ENCODE measurements around the gene TMEM141. TPM values are rescaled to one million over a fixed set of nuclear protein-coding genes. Genes with fewer than 3 reads are reported as not detected.

TMEM141 gene
- polyA plus RNA-seq, 1 of the 3 experiments (the other 2 are of a cell fraction) = 112 TPM

DNA sequence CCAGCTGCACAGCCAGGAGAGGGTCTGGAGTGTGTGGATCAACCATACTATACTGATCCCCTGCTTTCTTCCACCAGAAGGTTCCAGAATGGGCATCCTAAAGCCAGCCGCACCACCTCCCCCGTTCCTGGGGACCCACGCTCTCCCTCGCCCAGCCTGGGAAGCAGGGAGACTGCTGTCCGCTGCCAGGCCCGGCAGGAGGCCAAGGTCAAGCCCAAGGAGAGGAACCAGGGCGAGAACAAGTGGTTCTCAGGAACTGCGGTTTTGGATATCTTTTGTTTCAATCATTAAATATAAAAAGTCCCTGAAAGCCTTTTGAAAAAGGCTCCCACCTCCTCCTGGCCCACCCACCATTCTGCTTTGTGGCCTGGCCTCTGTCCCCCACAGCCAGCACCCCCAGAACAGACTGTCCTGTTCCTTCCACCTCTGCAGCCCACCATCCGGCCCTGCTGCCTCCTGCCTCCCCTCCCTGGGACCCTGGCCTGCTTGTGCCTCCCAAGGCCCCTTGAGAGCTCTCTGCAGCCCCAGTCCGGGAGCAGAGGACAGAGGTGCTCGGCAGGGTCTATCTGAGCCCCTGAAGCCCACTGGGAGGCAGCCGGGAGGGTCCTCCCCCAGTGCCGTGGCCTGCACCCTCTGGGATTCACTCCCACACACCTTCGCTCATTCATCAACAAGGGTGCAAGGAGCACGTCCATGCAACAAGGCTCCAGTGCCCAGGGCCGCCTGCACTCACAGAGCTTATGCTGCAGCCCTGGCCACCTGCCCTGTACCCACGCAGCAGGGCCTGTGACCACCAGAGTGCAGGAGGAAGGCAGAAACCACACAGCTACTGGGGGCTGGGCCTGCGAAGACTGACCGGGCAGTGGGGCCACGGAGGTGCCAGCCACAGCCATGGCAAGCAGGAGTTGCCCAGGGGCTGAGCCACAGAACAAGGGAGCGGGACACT is 42.2 kb upstream of the TMEM141 start:
- Histone ChIP-seq H3K27ac (ENCODE audit: low read depth in 2 of 2, low read length in 1 of 2) (no peak overlapping the region), H3K79me2 (ENCODE audit: insufficient read depth) (no peaks in the 10 kb centered on the region), H2AFZ (ENCODE audit: low read depth) (no peak overlapping the region), H3K4me3 (ENCODE audit: low read depth in 2 of 2, low read length in 1 of 2) (no peak overlapping the region), H3K9me2 (no peaks in the 10 kb centered on the region), H3K27me3 (ENCODE audit: insufficient read depth) (no peaks in the 10 kb centered on the region), H3K4me1 (ENCODE audit: control insufficient read depth in 1 of 2, insufficient read depth in 2 of 2, low read depth in 1 of 2, low read length in 1 of 2) (no peaks in the 10 kb centered on the region), H3K9me3 (no peaks in the 10 kb centered on the region), H3K4me2 (no peak overlapping the region), H3K36me3 (replicated peaks in 1 of 2; ENCODE audit: control insufficient read depth in 1 of 2, insufficient read depth in 2 of 2, low read length in 1 of 2) (no peaks in the 10 kb centered on the region), H3K9ac (no peak overlapping the region), H3F3A (replicated peaks; ENCODE audit: insufficient read depth) (peaks cover 3% of the 10 kb centered on the region), H4K20me1 (ENCODE audit: insufficient read depth) (no peaks in the 10 kb centered on the region)
- ChIA-PET POLR2A (no interaction called here), CTCF (interaction anchor here (1.5 to 4.7 kb wide), 2 partner anchors 9 to 12 kb away, joined by 3 to 19 read pairs; partner anchors contain the start of gene LCN8)
- no peak for TF ChIP-seq TEAD4 (IDR thresholded peaks at IDR 0.05; ENCODE audit: borderline replicate concordance, insufficient read depth)
- TF ChIP-seq NRF1 (IDR thresholded peaks at IDR 0.05; ENCODE audit: low read depth, low read length) = no peak
- TF ChIP-seq, protein P1, sequence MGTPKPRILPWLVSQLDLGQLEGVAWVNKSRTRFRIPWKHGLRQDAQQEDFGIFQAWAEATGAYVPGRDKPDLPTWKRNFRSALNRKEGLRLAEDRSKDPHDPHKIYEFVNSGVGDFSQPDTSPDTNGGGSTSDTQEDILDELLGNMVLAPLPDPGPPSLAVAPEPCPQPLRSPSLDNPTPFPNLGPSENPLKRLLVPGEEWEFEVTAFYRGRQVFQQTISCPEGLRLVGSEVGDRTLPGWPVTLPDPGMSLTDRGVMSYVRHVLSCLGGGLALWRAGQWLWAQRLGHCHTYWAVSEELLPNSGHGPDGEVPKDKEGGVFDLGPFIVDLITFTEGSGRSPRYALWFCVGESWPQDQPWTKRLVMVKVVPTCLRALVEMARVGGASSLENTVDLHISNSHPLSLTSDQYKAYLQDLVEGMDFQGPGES (IDR thresholded peaks at IDR 0.05; ENCODE audit: low read depth, low read length) = no peak
- no peak for TF ChIP-seq RCOR1 (IDR thresholded peaks at IDR 0.05; ENCODE audit: low read length)
- no peak for TF ChIP-seq JUND (IDR thresholded peaks at IDR 0.05)
- no peak for TF ChIP-seq ELF1 (IDR thresholded peaks at IDR 0.05)
- TF ChIP-seq POLR2AphosphoS5 (IDR thresholded peaks at IDR 0.05; ENCODE audit: low read depth, low read length) = no peak
- TF ChIP-seq TAF1 (IDR thresholded peaks at IDR 0.05; ENCODE audit: borderline replicate concordance, low read depth, low read length) = no peak
- TF ChIP-seq, protein P2, sequence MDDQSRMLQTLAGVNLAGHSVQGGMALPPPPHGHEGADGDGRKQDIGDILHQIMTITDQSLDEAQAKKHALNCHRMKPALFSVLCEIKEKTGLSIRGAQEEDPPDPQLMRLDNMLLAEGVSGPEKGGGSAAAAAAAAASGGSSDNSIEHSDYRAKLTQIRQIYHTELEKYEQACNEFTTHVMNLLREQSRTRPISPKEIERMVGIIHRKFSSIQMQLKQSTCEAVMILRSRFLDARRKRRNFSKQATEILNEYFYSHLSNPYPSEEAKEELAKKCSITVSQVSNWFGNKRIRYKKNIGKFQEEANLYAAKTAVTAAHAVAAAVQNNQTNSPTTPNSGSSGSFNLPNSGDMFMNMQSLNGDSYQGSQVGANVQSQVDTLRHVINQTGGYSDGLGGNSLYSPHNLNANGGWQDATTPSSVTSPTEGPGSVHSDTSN (IDR thresholded peaks at IDR 0.05) = no peak
- TF ChIP-seq, protein P3, sequence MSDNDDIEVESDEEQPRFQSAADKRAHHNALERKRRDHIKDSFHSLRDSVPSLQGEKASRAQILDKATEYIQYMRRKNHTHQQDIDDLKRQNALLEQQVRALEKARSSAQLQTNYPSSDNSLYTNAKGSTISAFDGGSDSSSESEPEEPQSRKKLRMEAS (IDR thresholded peaks at IDR 0.05; ENCODE audit: low read depth) = no peak
- no peak for TF ChIP-seq NFIC (IDR thresholded peaks at IDR 0.05; ENCODE audit: borderline replicate concordance)
- WGBS (ENCODE audit: low lambda C conversion rate) = 68% methylated on average over 14 of the region's 21 CpGs
- DNase-seq = no peak

DNA sequence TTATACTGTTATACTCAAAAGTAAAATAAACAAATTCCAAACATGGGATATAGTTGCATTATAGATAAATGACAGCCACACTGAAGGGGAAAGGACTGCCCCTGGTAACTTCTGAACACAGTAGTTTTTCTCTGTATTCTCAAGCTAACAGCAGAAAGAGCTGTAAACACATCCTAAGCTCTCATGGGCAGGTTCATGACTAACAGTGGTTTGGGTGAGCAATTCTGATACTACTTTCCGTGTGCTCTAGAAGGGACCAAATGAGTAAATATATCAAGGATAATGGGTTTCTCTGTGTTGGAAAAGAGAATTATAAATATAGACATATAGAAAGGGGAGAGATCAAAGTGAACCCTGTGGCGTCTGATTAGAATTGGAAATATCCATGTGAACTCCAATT is 40.6 kb upstream of the TMEM141 start:
- H3K27ac ChIP-seq (ENCODE audit: low read depth in 2 of 2, low read length in 1 of 2) = no peak overlapping the region
- H3K4me2 ChIP-seq = no peak overlapping the region
- no peak overlapping the region for H2AFZ ChIP-seq (ENCODE audit: low read depth)
- no peaks in the 10 kb centered on the region for H3K9me2 ChIP-seq
- TF ChIP-seq, protein P4, sequence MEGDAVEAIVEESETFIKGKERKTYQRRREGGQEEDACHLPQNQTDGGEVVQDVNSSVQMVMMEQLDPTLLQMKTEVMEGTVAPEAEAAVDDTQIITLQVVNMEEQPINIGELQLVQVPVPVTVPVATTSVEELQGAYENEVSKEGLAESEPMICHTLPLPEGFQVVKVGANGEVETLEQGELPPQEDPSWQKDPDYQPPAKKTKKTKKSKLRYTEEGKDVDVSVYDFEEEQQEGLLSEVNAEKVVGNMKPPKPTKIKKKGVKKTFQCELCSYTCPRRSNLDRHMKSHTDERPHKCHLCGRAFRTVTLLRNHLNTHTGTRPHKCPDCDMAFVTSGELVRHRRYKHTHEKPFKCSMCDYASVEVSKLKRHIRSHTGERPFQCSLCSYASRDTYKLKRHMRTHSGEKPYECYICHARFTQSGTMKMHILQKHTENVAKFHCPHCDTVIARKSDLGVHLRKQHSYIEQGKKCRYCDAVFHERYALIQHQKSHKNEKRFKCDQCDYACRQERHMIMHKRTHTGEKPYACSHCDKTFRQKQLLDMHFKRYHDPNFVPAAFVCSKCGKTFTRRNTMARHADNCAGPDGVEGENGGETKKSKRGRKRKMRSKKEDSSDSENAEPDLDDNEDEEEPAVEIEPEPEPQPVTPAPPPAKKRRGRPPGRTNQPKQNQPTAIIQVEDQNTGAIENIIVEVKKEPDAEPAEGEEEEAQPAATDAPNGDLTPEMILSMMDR (IDR thresholded peaks at IDR 0.05) = no peak
- TF ChIP-seq FOSL2 (IDR thresholded peaks at IDR 0.05; ENCODE audit: borderline replicate concordance, low read depth) (no peak), POLR2AphosphoS5 (IDR thresholded peaks at IDR 0.05; ENCODE audit: low read depth, low read length) (no peak), GABPA (IDR thresholded peaks at IDR 0.05; ENCODE audit: low read depth) (no peak), SIN3A (IDR thresholded peaks at IDR 0.05; ENCODE audit: borderline replicate concordance, low read depth, low read length) (no peak), MEF2A (IDR thresholded peaks at IDR 0.05; ENCODE audit: borderline replicate concordance, low read depth) (no peak), EZH2phosphoT487 (IDR thresholded peaks at IDR 0.05; ENCODE audit: borderline replicate concordance, low read depth) (no peak)
- TF ChIP-seq, protein P1 (IDR thresholded peaks at IDR 0.05; ENCODE audit: low read depth, low read length) = no peak
- TF ChIP-seq, protein P5, sequence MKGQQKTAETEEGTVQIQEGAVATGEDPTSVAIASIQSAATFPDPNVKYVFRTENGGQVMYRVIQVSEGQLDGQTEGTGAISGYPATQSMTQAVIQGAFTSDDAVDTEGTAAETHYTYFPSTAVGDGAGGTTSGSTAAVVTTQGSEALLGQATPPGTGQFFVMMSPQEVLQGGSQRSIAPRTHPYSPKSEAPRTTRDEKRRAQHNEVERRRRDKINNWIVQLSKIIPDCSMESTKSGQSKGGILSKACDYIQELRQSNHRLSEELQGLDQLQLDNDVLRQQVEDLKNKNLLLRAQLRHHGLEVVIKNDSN (IDR thresholded peaks at IDR 0.05; ENCODE audit: borderline replicate concordance, low read depth) = no peak
- no peak for DNase-seq
- POLR2A ChIA-PET = no interaction called here
- H3K9me3 ChIP-seq = no peaks in the 10 kb centered on the region
- no peaks in the 10 kb centered on the region for H4K20me1 ChIP-seq (ENCODE audit: insufficient read depth)
- no peaks in the 10 kb centered on the region for H3K27me3 ChIP-seq (ENCODE audit: insufficient read depth)
- H3K4me3 ChIP-seq (ENCODE audit: low read depth in 2 of 2, low read length in 1 of 2) = no peak overlapping the region
- H3K36me3 ChIP-seq (replicated peaks in 1 of 2; ENCODE audit: control insufficient read depth in 1 of 2, insufficient read depth in 2 of 2, low read length in 1 of 2) = no peaks in the 10 kb centered on the region
- CTCF ChIA-PET = interaction anchor here (4.7 kb wide), 1 partner anchor 10 kb away, joined by 19 read pairs; no protein-coding TSS in a partner anchor
- 29% methylated on average over 2 of the region's 2 CpGs for WGBS (ENCODE audit: low lambda C conversion rate)
- no peak overlapping the region for H3K9ac ChIP-seq
- H3K79me2 ChIP-seq (ENCODE audit: insufficient read depth) = no peaks in the 10 kb centered on the region
- no peaks in the 10 kb centered on the region for H3K4me1 ChIP-seq (ENCODE audit: control insufficient read depth in 1 of 2, insufficient read depth in 2 of 2, low read depth in 1 of 2, low read length in 1 of 2)
- H3F3A ChIP-seq (replicated peaks; ENCODE audit: insufficient read depth) = peaks cover 3% of the 10 kb centered on the region
